ENCODE measurements around the gene METTL4. TPM values are rescaled to one million over a fixed set of nuclear protein-coding genes. Genes with fewer than 3 reads are reported as not detected.

Gene METTL4
- total and polyA plus RNA-seq, 2 donors from 2014 or later: 7.2 to 15.2 TPM

GRCh38 chr18:2540575-2540974, 30.7 kb downstream of the METTL4 start:
- Histone ChIP-seq H3K36me3 (ENCODE audit: control insufficient read depth in 2 of 3, insufficient read depth in 3 of 3, low read length in 3 of 3) (peaks cover 0 to 2% (median 0%) of the 10 kb centered on the region in 3 donors), H3K9me3 (ENCODE audit: control insufficient read depth in 2 of 3, insufficient read depth in 1 of 3, low read length in 3 of 3) (no peaks in the 10 kb centered on the region), H3K9ac (ENCODE audit: low read length in 3 of 3) (no peak overlapping the region), H3K27me3 (ENCODE audit: control insufficient read depth, insufficient read depth, low read length) (no peaks in the 10 kb centered on the region), H3K27ac (ENCODE audit: low read depth in 2 of 2, low read length in 2 of 2) (no peak overlapping the region), H3K4me3 (ENCODE audit: low read length in 3 of 3) (no peak overlapping the region), H3K4me1 (ENCODE audit: control insufficient read depth in 2 of 3, insufficient read depth in 2 of 3, low read depth in 1 of 3, low read length in 3 of 3) (no peaks in the 10 kb centered on the region)
- no peak for TF ChIP-seq CTCF (IDR thresholded peaks at IDR 0.05; ENCODE audit: borderline replicate concordance, extremely low read depth, insufficient read depth)
- FAIRE-seq (no peak), DNase-seq (peak in 2 of 5 donors; percentile 67 to 70)
- intact Hi-C loops (cut with DNase I): loop anchor here (10.0 kb wide), 1 partner anchor 956 kb away; no protein-coding TSS in a partner anchor

DNA sequence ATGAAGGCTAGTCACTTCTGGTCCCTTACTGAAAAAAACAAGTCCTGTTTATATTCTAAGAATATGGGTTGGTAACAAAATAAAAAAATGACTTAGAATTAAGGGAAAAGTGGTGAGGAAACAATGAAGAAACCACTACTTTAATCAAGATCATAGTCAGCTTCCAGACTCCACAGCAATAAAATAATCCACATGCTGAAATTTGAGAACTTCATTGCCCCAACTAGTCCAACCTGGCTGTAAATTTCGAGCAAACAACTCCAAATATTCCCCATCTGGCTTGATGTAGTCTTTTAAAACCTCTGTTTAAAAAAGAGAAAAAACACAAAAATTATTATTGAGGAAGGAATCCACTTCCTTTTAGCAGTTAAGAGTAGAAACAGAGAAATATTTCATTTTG, 32.5 kb downstream of the METTL4 start:
- FAIRE-seq: no peak
- no peak for TF ChIP-seq CTCF (IDR thresholded peaks at IDR 0.05; ENCODE audit: borderline replicate concordance, extremely low read depth, insufficient read depth)
- no peaks in the 10 kb centered on the region for H3K4me1 ChIP-seq (ENCODE audit: control insufficient read depth in 2 of 3, insufficient read depth in 2 of 3, low read depth in 1 of 3, low read length in 3 of 3)
- no peaks in the 10 kb centered on the region for H3K27me3 ChIP-seq (ENCODE audit: control insufficient read depth, insufficient read depth, low read length)
- H3K4me3 ChIP-seq (ENCODE audit: low read length in 3 of 3): no peak overlapping the region
- H3K27ac ChIP-seq (ENCODE audit: low read depth in 2 of 2, low read length in 2 of 2): no peak overlapping the region
- peaks cover 0 to 4% (median 0%) of the 10 kb centered on the region in 3 donors for H3K36me3 ChIP-seq (ENCODE audit: control insufficient read depth in 2 of 3, insufficient read depth in 3 of 3, low read length in 3 of 3)
- intact Hi-C loops (cut with DNase I): loop anchor here (10.0 kb wide), 1 partner anchor 1674 kb away; no protein-coding TSS in a partner anchor
- H3K9me3 ChIP-seq (ENCODE audit: control insufficient read depth in 2 of 3, insufficient read depth in 1 of 3, low read length in 3 of 3): no peaks in the 10 kb centered on the region
- H3K9ac ChIP-seq (ENCODE audit: low read length in 3 of 3): no peak overlapping the region
- peak in 2 of 5 donors; percentile 61 to 62 for DNase-seq

GRCh38 chr18:2538236-2538635, 33.1 kb downstream of the METTL4 start:
- TF ChIP-seq CTCF (IDR thresholded peaks at IDR 0.05; ENCODE audit: borderline replicate concordance, extremely low read depth, insufficient read depth): no peak
- intact Hi-C loops (cut with DNase I): loop anchor here (10.0 kb wide), 1 partner anchor 1673 kb away; no protein-coding TSS in a partner anchor
- DNase-seq (no peak), FAIRE-seq (no peak)
- Histone ChIP-seq H3K4me3 (ENCODE audit: low read length in 3 of 3) (no peak overlapping the region), H3K27me3 (ENCODE audit: control insufficient read depth, insufficient read depth, low read length) (no peaks in the 10 kb centered on the region), H3K9me3 (ENCODE audit: control insufficient read depth in 2 of 3, insufficient read depth in 1 of 3, low read length in 3 of 3) (no peaks in the 10 kb centered on the region), H3K27ac (ENCODE audit: low read depth in 2 of 2, low read length in 2 of 2) (no peak overlapping the region), H3K9ac (ENCODE audit: low read length in 3 of 3) (no peak overlapping the region), H3K4me1 (ENCODE audit: control insufficient read depth in 2 of 3, insufficient read depth in 2 of 3, low read depth in 1 of 3, low read length in 3 of 3) (no peaks in the 10 kb centered on the region), H3K36me3 (ENCODE audit: control insufficient read depth in 2 of 3, insufficient read depth in 3 of 3, low read length in 3 of 3) (peaks cover 0 to 4% (median 0%) of the 10 kb centered on the region in 3 donors)

DNA sequence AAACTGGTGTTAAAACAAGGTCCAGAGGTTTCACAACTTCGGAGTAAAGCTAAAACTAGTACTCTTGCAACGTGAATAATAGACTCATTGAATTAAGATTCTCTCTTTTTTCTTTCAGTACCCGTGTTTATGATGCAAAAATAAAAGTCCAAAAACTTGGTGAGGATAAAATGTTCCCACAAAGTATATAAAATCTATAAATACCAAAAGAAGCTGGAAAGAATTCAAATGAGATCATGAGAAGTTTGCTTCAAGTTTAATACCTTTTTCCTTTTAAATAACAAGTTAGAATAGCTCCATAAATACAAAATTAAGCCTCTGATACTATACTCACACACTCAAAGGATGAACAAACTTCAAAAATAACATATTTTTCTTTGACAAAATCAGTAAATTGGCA, 34.0 kb downstream of the METTL4 start:
- no peak overlapping the region for H3K4me3 ChIP-seq (ENCODE audit: low read length in 3 of 3)
- no peaks in the 10 kb centered on the region for H3K9me3 ChIP-seq (ENCODE audit: control insufficient read depth in 2 of 3, insufficient read depth in 1 of 3, low read length in 3 of 3)
- H3K27ac ChIP-seq (ENCODE audit: low read depth in 2 of 2, low read length in 2 of 2): no peak overlapping the region
- DNase-seq: no peak
- no peak for FAIRE-seq
- TF ChIP-seq CTCF (IDR thresholded peaks at IDR 0.05; ENCODE audit: borderline replicate concordance, extremely low read depth, insufficient read depth): no peak
- no peak overlapping the region for H3K9ac ChIP-seq (ENCODE audit: low read length in 3 of 3)
- H3K27me3 ChIP-seq (ENCODE audit: control insufficient read depth, insufficient read depth, low read length): no peaks in the 10 kb centered on the region
- no peaks in the 10 kb centered on the region for H3K4me1 ChIP-seq (ENCODE audit: control insufficient read depth in 2 of 3, insufficient read depth in 2 of 3, low read depth in 1 of 3, low read length in 3 of 3)
- H3K36me3 ChIP-seq (ENCODE audit: control insufficient read depth in 2 of 3, insufficient read depth in 3 of 3, low read length in 3 of 3): peaks cover 0 to 4% (median 0%) of the 10 kb centered on the region in 3 donors
- intact Hi-C loops (cut with DNase I): loop anchor here (10.0 kb wide), 1 partner anchor 1672 kb away; no protein-coding TSS in a partner anchor

All from kidney (tissue), 14 donors.